SK-N-SH treated with all-trans-retinoic acid at 6 μM for 48 hours (cell line): ENCODE data around the gene IQCF2.

ENCODE experiments used
- ATAC-seq: fragments of 200-7000 bp; cut with Tn5 transposase; 3 replicates; pipeline ENCODE4 v1.9.1; 2020; ENCODE audit warnings: mild to moderate bottlenecking, moderate library complexity
- ARNTL ChIP-seq: fragments of 450-650 bp; formaldehyde crosslinking; IDR thresholded peaks from 2 replicates; pipeline ENCODE4 v1.5.0; 2020; ENCODE audit warnings: low read depth, mild to moderate bottlenecking, moderate library complexity, borderline replicate concordance
- BACH2 ChIP-seq: fragments of 250-450 bp; sonication (Bioruptor Pico); IDR thresholded peaks from 2 replicates; pipeline ENCODE4 v1.9.0; 2021; ENCODE audit warnings: mild to moderate bottlenecking, borderline replicate concordance
- CSDC2 ChIP-seq: fragments of 250-450 bp; sonication (Bioruptor Pico); IDR thresholded peaks from 2 replicates; pipeline ENCODE4 v1.5.0; 2020; ENCODE audit warnings: mild to moderate bottlenecking, moderate library complexity
- CSRNP3 ChIP-seq: fragments of 250-450 bp; sonication (Bioruptor Pico); IDR thresholded peaks from 2 replicates; pipeline ENCODE4 v1.5.1; 2021; ENCODE audit warnings: mild to moderate bottlenecking, moderate library complexity
- ESRRG ChIP-seq: fragments of 250-450 bp; sonication (Bioruptor Pico); IDR thresholded peaks from 2 replicates; pipeline ENCODE4 v1.6.1; 2021; ENCODE audit warnings: mild to moderate bottlenecking
- GLIS3 ChIP-seq: fragments of 250-450 bp; sonication (Bioruptor Pico); IDR thresholded peaks from 2 replicates; pipeline ENCODE4 v1.5.0; 2020; ENCODE audit warnings: mild to moderate bottlenecking, moderate library complexity
- PPARA ChIP-seq: fragments of 250-450 bp; sonication (Bioruptor Pico); IDR thresholded peaks from 2 replicates; pipeline ENCODE4 v1.5.0; 2020; ENCODE audit warnings: mild to moderate bottlenecking, borderline replicate concordance
- RARB ChIP-seq: fragments of 250-450 bp; sonication (Bioruptor Pico); IDR thresholded peaks from 2 replicates; pipeline ENCODE4 v1.8.0; 2021; ENCODE audit warnings: mild to moderate bottlenecking, moderate library complexity
- SNAI2 ChIP-seq: fragments of 250-450 bp; sonication (Bioruptor Pico); IDR thresholded peaks from 2 replicates; pipeline ENCODE4 v1.5.0; 2020; ENCODE audit warnings: mild to moderate bottlenecking, moderate library complexity
- ZC3H10 ChIP-seq: fragments of 250-450 bp; sonication (Bioruptor Pico); IDR thresholded peaks from 2 replicates; pipeline ENCODE4 v1.5.1; 2021; ENCODE audit warnings: mild to moderate bottlenecking, moderate library complexity
- ZFP3 ChIP-seq: fragments of 250-450 bp; sonication (Bioruptor Pico); IDR thresholded peaks from 2 replicates; pipeline ENCODE4 v1.5.0; 2020; ENCODE audit warnings: mild to moderate bottlenecking, moderate library complexity
- ZFP30 ChIP-seq: fragments of 450-650 bp; formaldehyde crosslinking; IDR thresholded peaks from 2 replicates; pipeline ENCODE4 v1.5.0; 2022; ENCODE audit warnings: mild to moderate bottlenecking, moderate library complexity
- ZNF565 ChIP-seq: fragments of 450-650 bp; formaldehyde crosslinking; conservative IDR thresholded peaks from 2 replicates; pipeline ENCODE4 v1.5.0; 2020; ENCODE audit warnings: low read depth, mild to moderate bottlenecking, moderate library complexity
- ZNF8 ChIP-seq: fragments of 450-650 bp; formaldehyde crosslinking; IDR thresholded peaks from 2 replicates; pipeline ENCODE4 v1.5.0; 2020; ENCODE audit warnings: mild to moderate bottlenecking, moderate library complexity
- TF ChIP-seq, protein P1 (sequence below): fragments of 250-450 bp; sonication (Bioruptor Pico); IDR thresholded peaks from 2 replicates; pipeline ENCODE4 v1.5.0; 2020; ENCODE audit warnings: mild to moderate bottlenecking, moderate library complexity
- TF ChIP-seq, protein P2 (sequence below): fragments of 250-450 bp; sonication (Bioruptor Pico); IDR thresholded peaks from 2 replicates; pipeline ENCODE4 v1.8.0; 2020; ENCODE audit warnings: mild to moderate bottlenecking, moderate library complexity, borderline replicate concordance
- TF ChIP-seq, protein P3 (sequence below): fragments of 250-450 bp; sonication (Bioruptor Pico); IDR thresholded peaks from 2 replicates; pipeline ENCODE4 v1.8.0; 2021; ENCODE audit warnings: low read depth, mild to moderate bottlenecking, moderate library complexity, borderline replicate concordance

IQCF2 gene

GRCh38 chr3:51886447-51886846 is 25.0 kb downstream of the IQCF2 start:
- TF ChIP-seq ZFP3: no peak
- TF ChIP-seq, protein P1, sequence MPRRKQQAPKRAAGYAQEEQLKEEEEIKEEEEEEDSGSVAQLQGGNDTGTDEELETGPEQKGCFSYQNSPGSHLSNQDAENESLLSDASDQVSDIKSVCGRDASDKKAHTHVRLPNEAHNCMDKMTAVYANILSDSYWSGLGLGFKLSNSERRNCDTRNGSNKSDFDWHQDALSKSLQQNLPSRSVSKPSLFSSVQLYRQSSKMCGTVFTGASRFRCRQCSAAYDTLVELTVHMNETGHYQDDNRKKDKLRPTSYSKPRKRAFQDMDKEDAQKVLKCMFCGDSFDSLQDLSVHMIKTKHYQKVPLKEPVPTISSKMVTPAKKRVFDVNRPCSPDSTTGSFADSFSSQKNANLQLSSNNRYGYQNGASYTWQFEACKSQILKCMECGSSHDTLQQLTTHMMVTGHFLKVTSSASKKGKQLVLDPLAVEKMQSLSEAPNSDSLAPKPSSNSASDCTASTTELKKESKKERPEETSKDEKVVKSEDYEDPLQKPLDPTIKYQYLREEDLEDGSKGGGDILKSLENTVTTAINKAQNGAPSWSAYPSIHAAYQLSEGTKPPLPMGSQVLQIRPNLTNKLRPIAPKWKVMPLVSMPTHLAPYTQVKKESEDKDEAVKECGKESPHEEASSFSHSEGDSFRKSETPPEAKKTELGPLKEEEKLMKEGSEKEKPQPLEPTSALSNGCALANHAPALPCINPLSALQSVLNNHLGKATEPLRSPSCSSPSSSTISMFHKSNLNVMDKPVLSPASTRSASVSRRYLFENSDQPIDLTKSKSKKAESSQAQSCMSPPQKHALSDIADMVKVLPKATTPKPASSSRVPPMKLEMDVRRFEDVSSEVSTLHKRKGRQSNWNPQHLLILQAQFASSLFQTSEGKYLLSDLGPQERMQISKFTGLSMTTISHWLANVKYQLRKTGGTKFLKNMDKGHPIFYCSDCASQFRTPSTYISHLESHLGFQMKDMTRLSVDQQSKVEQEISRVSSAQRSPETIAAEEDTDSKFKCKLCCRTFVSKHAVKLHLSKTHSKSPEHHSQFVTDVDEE (CRISPR knock-in tag): no peak
- TF ChIP-seq ARNTL (CRISPR knock-in tag): no peak
- TF ChIP-seq, protein P2, sequence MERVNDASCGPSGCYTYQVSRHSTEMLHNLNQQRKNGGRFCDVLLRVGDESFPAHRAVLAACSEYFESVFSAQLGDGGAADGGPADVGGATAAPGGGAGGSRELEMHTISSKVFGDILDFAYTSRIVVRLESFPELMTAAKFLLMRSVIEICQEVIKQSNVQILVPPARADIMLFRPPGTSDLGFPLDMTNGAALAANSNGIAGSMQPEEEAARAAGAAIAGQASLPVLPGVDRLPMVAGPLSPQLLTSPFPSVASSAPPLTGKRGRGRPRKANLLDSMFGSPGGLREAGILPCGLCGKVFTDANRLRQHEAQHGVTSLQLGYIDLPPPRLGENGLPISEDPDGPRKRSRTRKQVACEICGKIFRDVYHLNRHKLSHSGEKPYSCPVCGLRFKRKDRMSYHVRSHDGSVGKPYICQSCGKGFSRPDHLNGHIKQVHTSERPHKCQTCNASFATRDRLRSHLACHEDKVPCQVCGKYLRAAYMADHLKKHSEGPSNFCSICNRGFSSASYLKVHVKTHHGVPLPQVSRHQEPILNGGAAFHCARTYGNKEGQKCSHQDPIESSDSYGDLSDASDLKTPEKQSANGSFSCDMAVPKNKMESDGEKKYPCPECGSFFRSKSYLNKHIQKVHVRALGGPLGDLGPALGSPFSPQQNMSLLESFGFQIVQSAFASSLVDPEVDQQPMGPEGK (CRISPR knock-in tag): no peak
- TF ChIP-seq GLIS3: no peak
- TF ChIP-seq, protein P3, sequence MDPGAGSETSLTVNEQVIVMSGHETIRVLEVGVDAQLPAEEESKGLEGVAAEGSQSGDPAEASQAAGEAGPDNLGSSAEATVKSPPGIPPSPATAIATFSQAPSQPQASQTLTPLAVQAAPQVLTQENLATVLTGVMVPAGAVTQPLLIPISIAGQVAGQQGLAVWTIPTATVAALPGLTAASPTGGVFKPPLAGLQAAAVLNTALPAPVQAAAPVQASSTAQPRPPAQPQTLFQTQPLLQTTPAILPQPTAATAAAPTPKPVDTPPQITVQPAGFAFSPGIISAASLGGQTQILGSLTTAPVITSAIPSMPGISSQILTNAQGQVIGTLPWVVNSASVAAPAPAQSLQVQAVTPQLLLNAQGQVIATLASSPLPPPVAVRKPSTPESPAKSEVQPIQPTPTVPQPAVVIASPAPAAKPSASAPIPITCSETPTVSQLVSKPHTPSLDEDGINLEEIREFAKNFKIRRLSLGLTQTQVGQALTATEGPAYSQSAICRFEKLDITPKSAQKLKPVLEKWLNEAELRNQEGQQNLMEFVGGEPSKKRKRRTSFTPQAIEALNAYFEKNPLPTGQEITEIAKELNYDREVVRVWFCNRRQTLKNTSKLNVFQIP (CRISPR knock-in tag): no peak
- TF ChIP-seq ZNF565: no peak
- no peak for TF ChIP-seq ESRRG (CRISPR knock-in tag)
- no peak for TF ChIP-seq BACH2 (CRISPR knock-in tag)
- TF ChIP-seq ZNF8 (CRISPR knock-in tag): no peak
- no peak for TF ChIP-seq SNAI2 (CRISPR knock-in tag)
- TF ChIP-seq CSDC2 (CRISPR knock-in tag): no peak
- TF ChIP-seq RARB (CRISPR knock-in tag): no peak
- no peak for TF ChIP-seq ZFP30 (CRISPR knock-in tag)

DNA sequence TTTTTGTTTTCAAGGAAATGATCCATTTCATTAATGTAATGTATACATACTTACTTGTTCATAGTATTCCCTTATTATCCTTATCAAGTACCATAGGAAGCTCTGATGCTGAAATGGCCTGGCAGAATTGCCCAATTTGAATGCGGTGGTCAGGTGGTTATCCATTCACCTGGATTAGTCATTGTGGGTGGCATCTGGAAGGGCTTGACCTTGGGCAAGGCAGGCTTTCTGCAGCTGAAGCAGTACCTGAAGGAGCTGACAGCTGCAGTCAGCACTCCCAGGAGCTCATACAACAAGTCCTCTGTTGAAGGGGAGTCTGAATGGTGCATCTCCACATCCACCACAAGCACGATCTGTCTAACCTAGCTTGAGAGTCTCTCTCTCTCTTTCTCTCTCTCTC is 26.2 kb downstream of the IQCF2 start:
- TF ChIP-seq ZFP3: no peak
- TF ChIP-seq BACH2 (CRISPR knock-in tag): no peak
- no peak for TF ChIP-seq ZC3H10 (CRISPR knock-in tag)
- no peak for TF ChIP-seq SNAI2 (CRISPR knock-in tag)
- no peak for TF ChIP-seq RARB (CRISPR knock-in tag)
- TF ChIP-seq PPARA (CRISPR knock-in tag): no peak
- TF ChIP-seq, protein P2 (CRISPR knock-in tag): no peak
- TF ChIP-seq, protein P1 (CRISPR knock-in tag): no peak
- no peak for TF ChIP-seq CSRNP3 (CRISPR knock-in tag)
- TF ChIP-seq, all 23 proteins: peak for 0
- no peak for ATAC-seq

More at GRCh38 chr3:51886447-51886846, 25.0 kb downstream of the IQCF2 start:
- no peak for ATAC-seq
